Daoy (cell line): Measurements from ENCODE around the gene NFKBIB. TPM values are rescaled to one million over a fixed set of nuclear protein-coding genes. Genes with fewer than 3 reads are reported as not detected.

ENCODE experiments used
- DNase-seq: peaks from one replicate; pipeline ENCODE4 v3.0.0-alpha.2; 2015; ENCODE audit warnings: low read depth
- total RNA-seq: library from RNA; depleted of rRNA; stranded (reverse); fragments of >200 nt; shearing (Covaris generic); gene quantifications from 2 replicates; pipeline ENCODE4 v1.2.3, GENCODE V29; 2014

Gene NFKBIB
- total RNA-seq, 1 experiment from 2014 or later, result 45.8 TPM

- DNase-seq, result no peak
Observed at GRCh38 chr19:38904581-38905539, 5.1 kb downstream of the NFKBIB start.

GRCh38 chr19:38905620-38906019, 5.9 kb downstream of the NFKBIB start:
- no peak for DNase-seq

GRCh38 chr19:38907227-38907626, 7.5 kb downstream of the NFKBIB start:
- no peak for DNase-seq

- DNase-seq, result no peak
Observed at GRCh38 chr19:38907670-38908069, 7.9 kb downstream of the NFKBIB start.

GRCh38 chr19:38908911-38909310, 9.1 kb downstream of the NFKBIB start:
- DNase-seq, result no peak

- DNase-seq, result no peak
Observed at GRCh38 chr19:38910488-38910887, 10.7 kb downstream of the NFKBIB start.

GRCh38 chr19:38911388-38912001, 11.7 kb downstream of the NFKBIB start:
- no peak for DNase-seq

GRCh38 chr19:38912600-38913514, 13.1 kb downstream of the NFKBIB start:
- no peak for DNase-seq

- no peak for DNase-seq
Observed at GRCh38 chr19:38913958-38914357, 14.2 kb downstream of the NFKBIB start.

- DNase-seq, result no peak
Observed at GRCh38 chr19:38915329-38916321, 15.9 kb downstream of the NFKBIB start.

- DNase-seq, result no peak
Observed at GRCh38 chr19:38917516-38917915, 17.7 kb downstream of the NFKBIB start.

GRCh38 chr19:38917921-38918491, 18.2 kb downstream of the NFKBIB start:
- no peak for DNase-seq

- no peak for DNase-seq
Observed at GRCh38 chr19:38918526-38918925, 18.8 kb downstream of the NFKBIB start.

GRCh38 chr19:38919837-38920601, 20.2 kb downstream of the NFKBIB start:
- no peak for DNase-seq

GRCh38 chr19:38920602-38921419, 21.0 kb downstream of the NFKBIB start:
- no peak for DNase-seq

- DNase-seq, result no peak
Observed at GRCh38 chr19:38921420-38922274, 21.9 kb downstream of the NFKBIB start.

GRCh38 chr19:38922482-38922881, 22.7 kb downstream of the NFKBIB start:
- DNase-seq, result no peak

- DNase-seq, result no peak
Observed at GRCh38 chr19:38924388-38924787, 24.6 kb downstream of the NFKBIB start.
